HepG2 (cell line): ENCODE data around the gene C14orf180. TPM values are rescaled to one million over a fixed set of nuclear protein-coding genes. Genes with fewer than 3 reads are reported as not detected.

Experiments used
- ATAC-seq: fragments of 200-7000 bp; cut with Tn5 transposase; 3 replicates; pipeline ENCODE4 v1.9.1; 2020; ENCODE audit warnings: mild to moderate bottlenecking, moderate library complexity
- BruUV-seq: library from RNA; stranded (reverse); fragments of 400-500 nt; replicated peaks from 2 replicates; lab custom pipeline; 2021; lab: Mats Ljungman, UMichigan
- CTCF ChIA-PET: fragments of 300-600 bp; formaldehyde crosslinking; extraction: SDS; loops from one replicate; lab custom pipeline; 2021; ENCODE audit warnings: low total read pairs, inconsistent platforms, low intra/inter-chr PET ratio; lab: Yijun Ruan, JAX
- POLR2A ChIA-PET: fragments of 350-600 bp; sonication (Branson Sonifier 250); formaldehyde crosslinking; loops from one replicate; lab custom pipeline; 2020; ENCODE audit warnings: antibody characterized with exemption, inconsistent platforms; lab: Yijun Ruan, JAX
- DNase-seq: peaks from one replicate; pipeline ENCODE4 v3.0.0-alpha.2; 2015; ENCODE audit warnings: low spot score
- FAIRE-seq: peaks from 3 replicates; lab custom pipeline; 2011; peaks lifted over from hg19 to GRCh38; lab: Jason Lieb, UNC
- H2AFZ ChIP-seq: one replicate; pipeline ENCODE4 v1.6.1; 2011; ENCODE audit warnings: low read length, inconsistent platforms
- H3K27ac ChIP-seq: fragments of 300-600 bp; 3 replicates; pipeline ENCODE4 v1.8.0; 2011; ENCODE audit warnings: mixed run types, mild to moderate bottlenecking, mixed read lengths, low read length, inconsistent platforms; ENCODE audit not compliant: insufficient read depth; ENCODE audit errors: extremely low read length
- H3K27me3 ChIP-seq, 2 experiments: fragments of 200-600 bp in 1 of 2; 2 replicates in 1 of 2; 3 replicates in 1 of 2; pipeline versions ENCODE4 v1.6.0 to v1.8.0; 2011; ENCODE audit warnings: low read length in 2 of 2, mild to moderate bottlenecking in 2 of 2, moderate library complexity in 2 of 2, inconsistent platforms in 1 of 2; ENCODE audit not compliant: insufficient read depth in 2 of 2, control insufficient read depth in 1 of 2
- H3K36me3 ChIP-seq, 2 experiments: fragments of 200-600 bp in 1 of 2; replicated peaks in 1 of 2; 2 replicates in 1 of 2; 3 replicates in 1 of 2; pipeline versions ENCODE4 v1.5.1 to v1.8.0; 2011; ENCODE audit warnings: low read length in 2 of 2, inconsistent platforms in 1 of 2; ENCODE audit not compliant: insufficient read depth in 2 of 2, control insufficient read depth in 1 of 2
- H3K4me1 ChIP-seq: 2 replicates; pipeline ENCODE4 v1.5.1; 2012; ENCODE audit warnings: low read length, inconsistent platforms; ENCODE audit not compliant: insufficient read depth
- H3K4me2 ChIP-seq: 2 replicates; pipeline ENCODE4 v1.6.0; 2011; ENCODE audit warnings: low read depth, low read length, inconsistent platforms
- H3K4me3 ChIP-seq, 3 experiments: fragments of 200-600 bp in 1 of 3; sonication (generic), shearing (Covaris generic) in 1 of 3; replicated peaks in 1 of 3; 2 replicates each; pipeline ENCODE4 v1.5.1; 2011 to 2016; ENCODE audit warnings: low read length in 3 of 3, inconsistent platforms in 2 of 3, low read depth in 2 of 3, mild to moderate bottlenecking in 2 of 3, control low read depth in 1 of 3, mixed read lengths in 1 of 3; ENCODE audit not compliant: insufficient read depth in 1 of 3
- H3K79me2 ChIP-seq: one replicate; pipeline ENCODE4 v1.6.1; 2011; ENCODE audit warnings: low read length, inconsistent platforms; ENCODE audit not compliant: insufficient read depth
- H3K9ac ChIP-seq: 2 replicates; pipeline ENCODE4 v1.6.0; 2011; ENCODE audit warnings: mild to moderate bottlenecking, low read depth, low read length, inconsistent platforms; ENCODE audit not compliant: insufficient read depth
- H3K9me3 ChIP-seq: 2 replicates; pipeline ENCODE4 v1.5.1; 2012; ENCODE audit warnings: mild to moderate bottlenecking, low read length
- H4K20me1 ChIP-seq: 2 replicates; pipeline ENCODE4 v1.6.0; 2011; ENCODE audit warnings: inconsistent platforms, mild to moderate bottlenecking, low read length, moderate library complexity; ENCODE audit not compliant: insufficient read depth
- GATAD1 ChIP-seq: IDR thresholded peaks from 2 replicates; pipeline ENCODE4 v1.6.1; 2016; ENCODE audit warnings: missing genetic modification reagents, missing compliant biosample characterization
- HCFC1 ChIP-seq: fragments of 150-350 bp; IDR thresholded peaks from 2 replicates; pipeline ENCODE4 v1.6.1; 2014; ENCODE audit warnings: low read depth, low read length
- RBM22 ChIP-seq: fragments of 200-400 bp; formaldehyde crosslinking; optimal IDR thresholded peaks from 2 replicates; pipeline ENCODE3; 2017; ENCODE audit warnings: mild to moderate bottlenecking, low read length, moderate library complexity
- SALL2 ChIP-seq: sonication (generic); formaldehyde crosslinking; IDR thresholded peaks from 2 replicates; pipeline ENCODE4 v1.8.1; 2023; ENCODE audit warnings: mild to moderate bottlenecking, missing genetic modification reagents, inconsistent platforms
- SIX1 ChIP-seq: sonication (generic); formaldehyde crosslinking; IDR thresholded peaks from 2 replicates; pipeline ENCODE4 v1.4.0; 2020; ENCODE audit warnings: missing genetic modification reagents, borderline replicate concordance
- ZFP37 ChIP-seq: sonication (generic); formaldehyde crosslinking; IDR thresholded peaks from 2 replicates; pipeline ENCODE4 v1.4.0; 2020; ENCODE audit warnings: missing genetic modification reagents, borderline replicate concordance
- ZNF260 ChIP-seq: sonication (generic); formaldehyde crosslinking; IDR thresholded peaks from 2 replicates; pipeline ENCODE4 v1.4.0; 2020; ENCODE audit warnings: missing genetic modification reagents, low read depth, mild to moderate bottlenecking, borderline replicate concordance
- ZNF30 ChIP-seq: sonication (generic); formaldehyde crosslinking; IDR thresholded peaks from 2 replicates; pipeline ENCODE4 v1.5.0; 2020; ENCODE audit warnings: mild to moderate bottlenecking, missing genetic modification reagents
- ZNF670 ChIP-seq: sonication (generic); formaldehyde crosslinking; IDR thresholded peaks from 2 replicates; pipeline ENCODE4 v1.8.0; 2022; ENCODE audit warnings: mild to moderate bottlenecking, missing genetic modification reagents, borderline replicate concordance
- WGBS: methylation state at CpG from one replicate; pipeline ENCODE4 v1.1.6; 2017; ENCODE audit warnings: low lambda C conversion rate; 5-methylcytosine and 5-hydroxymethylcytosine counted together
- in situ Hi-C: cut with HindIII; loops from 2 replicates; pipeline ENCODE4 v1.10.0; 2017; ENCODE audit warnings: low pct_unique_long_range_greater_than_20kb; ENCODE audit not compliant: extremely low pct_ligation_motif_present
- intact Hi-C: fragments of 100-400 bp; cut with micrococcal nuclease; formaldehyde crosslinking; loops from one replicate; pipeline ENCODE4 v1.10.0; 2022; ENCODE audit not compliant: unreplicated experiment
- polyA plus RNA-seq, 8 experiments: library from polyadenylated mRNA; depleted of rRNA in 3 of 8; stranded (reverse) in 7 of 8; unstranded in 1 of 8; fragments of >200 nt; fragmentation: Illumina TruSeq in 4 of 8; extraction: Trizol in 4 of 8; gene quantifications; 2 replicates each; pipeline versions ENCODE4 v1.2.1 to v1.2.3, GENCODE V29; 2011 to 2016; ENCODE audit warnings: low read depth in 4 of 8, missing spikeins in 1 of 8, mixed read lengths in 1 of 8; ENCODE audit not compliant: insufficient read depth in 1 of 8
- total RNA-seq, 5 experiments: library from RNA; depleted of rRNA; stranded (reverse); fragments of >200 nt; fragmentation: Illumina TruSeq; extraction: Trizol; gene quantifications; 2 replicates each; pipeline ENCODE4 v1.2.3, GENCODE V29; 2016; ENCODE audit warnings: low read depth in 1 of 5
- TF ChIP-seq, protein P1 (sequence below): sonication (generic); IDR thresholded peaks from 2 replicates; pipeline ENCODE4 v1.6.1; 2016; ENCODE audit warnings: low read depth, borderline replicate concordance
- TF ChIP-seq, protein P2 (sequence below): sonication (generic); formaldehyde crosslinking; IDR thresholded peaks from 2 replicates; pipeline ENCODE4 v1.8.1; 2023; ENCODE audit warnings: missing genetic modification reagents, inconsistent platforms, borderline replicate concordance
- TF ChIP-seq, protein P3 (sequence below): sonication (generic); formaldehyde crosslinking; IDR thresholded peaks from 2 replicates; pipeline ENCODE4 v1.4.0; 2020; ENCODE audit warnings: missing genetic modification reagents; ENCODE audit errors: not compliant biosample characterization
- TF ChIP-seq, protein P4 (sequence below): sonication (generic); formaldehyde crosslinking; IDR thresholded peaks from 2 replicates; pipeline ENCODE4 v1.4.0; 2020; ENCODE audit warnings: mild to moderate bottlenecking, missing genetic modification reagents
- TF ChIP-seq, protein P5 (sequence below): sonication (generic); formaldehyde crosslinking; IDR thresholded peaks from 2 replicates; pipeline ENCODE4 v1.5.0; 2020; ENCODE audit warnings: missing genetic modification reagents
- TF ChIP-seq, protein P6 (sequence below): fragments of 450-650 bp; IDR thresholded peaks from 2 replicates; pipeline ENCODE4 v1.6.1; 2017
- TF ChIP-seq, protein P7 (sequence below): sonication (generic); formaldehyde crosslinking; IDR thresholded peaks from 2 replicates; pipeline ENCODE4 v1.4.0; 2020; ENCODE audit warnings: missing genetic modification reagents

Gene C14orf180
- total and polyA plus RNA-seq, 2 of the 13 experiments (the other 11 are each of a cell fraction or from before 2014, with no cell fraction given) = not detected

DNA sequence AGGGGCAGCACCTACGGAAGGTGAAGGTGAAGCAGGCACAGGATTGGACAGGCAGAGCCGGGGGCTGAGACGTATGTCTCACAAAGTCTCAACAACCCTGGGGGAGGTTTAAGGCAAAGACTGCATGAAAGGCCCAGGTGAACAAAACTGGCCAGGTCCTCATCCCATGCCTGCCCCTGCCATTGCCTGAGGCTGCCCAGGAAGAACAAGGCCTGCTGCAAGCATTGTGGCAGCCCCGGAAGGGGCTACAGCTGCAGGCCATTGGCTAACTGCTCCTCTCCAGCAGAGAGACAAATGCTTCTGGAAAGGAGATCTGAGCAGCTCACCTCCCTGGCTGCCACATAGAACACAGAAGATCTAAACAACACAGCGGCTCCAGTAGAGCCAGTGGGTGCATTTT lies 45.4 kb downstream of the C14orf180 start:
- Histone ChIP-seq H3K27ac (no peak overlapping the region), H4K20me1 (no peaks in the 10 kb centered on the region), H3K9ac (no peak overlapping the region), H3K4me2 (no peak overlapping the region), H3K4me3 (no peak overlapping the region), H3K9me3 (peaks cover 10% of the 10 kb centered on the region; the same call in 1 of the 2 replicates), H3K36me3 (no peaks in the 10 kb centered on the region), H3K27me3 (peaks cover 4 to 45% of the 10 kb centered on the region in 2 experiments; a peak in 4 of 5 replicates), H2AFZ (no peak overlapping the region), H3K79me2 (no peaks in the 10 kb centered on the region), H3K4me1 (no peaks in the 10 kb centered on the region)
- DNase-seq (no peak), ATAC-seq (no peak), FAIRE-seq (no peak)
- in situ Hi-C loops (no loop called here), intact Hi-C loops (no loop called here)
- no TSS peak for BruUV-seq
- CTCF ChIA-PET = no interaction called here
- 10% methylated on average over 2 of the region's 5 CpGs for WGBS
- POLR2A ChIA-PET = no interaction called here
- TF ChIP-seq, protein P1, sequence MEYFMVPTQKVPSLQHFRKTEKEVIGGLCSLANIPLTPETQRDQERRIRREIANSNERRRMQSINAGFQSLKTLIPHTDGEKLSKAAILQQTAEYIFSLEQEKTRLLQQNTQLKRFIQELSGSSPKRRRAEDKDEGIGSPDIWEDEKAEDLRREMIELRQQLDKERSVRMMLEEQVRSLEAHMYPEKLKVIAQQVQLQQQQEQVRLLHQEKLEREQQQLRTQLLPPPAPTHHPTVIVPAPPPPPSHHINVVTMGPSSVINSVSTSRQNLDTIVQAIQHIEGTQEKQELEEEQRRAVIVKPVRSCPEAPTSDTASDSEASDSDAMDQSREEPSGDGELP = no peak
- TF ChIP-seq, protein P2, sequence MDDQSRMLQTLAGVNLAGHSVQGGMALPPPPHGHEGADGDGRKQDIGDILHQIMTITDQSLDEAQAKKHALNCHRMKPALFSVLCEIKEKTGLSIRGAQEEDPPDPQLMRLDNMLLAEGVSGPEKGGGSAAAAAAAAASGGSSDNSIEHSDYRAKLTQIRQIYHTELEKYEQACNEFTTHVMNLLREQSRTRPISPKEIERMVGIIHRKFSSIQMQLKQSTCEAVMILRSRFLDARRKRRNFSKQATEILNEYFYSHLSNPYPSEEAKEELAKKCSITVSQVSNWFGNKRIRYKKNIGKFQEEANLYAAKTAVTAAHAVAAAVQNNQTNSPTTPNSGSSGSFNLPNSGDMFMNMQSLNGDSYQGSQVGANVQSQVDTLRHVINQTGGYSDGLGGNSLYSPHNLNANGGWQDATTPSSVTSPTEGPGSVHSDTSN (CRISPR knock-in tag) = no peak
- TF ChIP-seq, protein P3, sequence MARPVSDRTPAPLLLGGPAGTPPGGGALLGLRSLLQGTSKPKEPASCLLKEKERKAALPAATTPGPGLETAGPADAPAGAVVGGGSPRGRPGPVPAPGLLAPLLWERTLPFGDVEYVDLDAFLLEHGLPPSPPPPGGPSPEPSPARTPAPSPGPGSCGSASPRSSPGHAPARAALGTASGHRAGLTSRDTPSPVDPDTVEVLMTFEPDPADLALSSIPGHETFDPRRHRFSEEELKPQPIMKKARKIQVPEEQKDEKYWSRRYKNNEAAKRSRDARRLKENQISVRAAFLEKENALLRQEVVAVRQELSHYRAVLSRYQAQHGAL (CRISPR knock-in tag) = no peak
- no peak for TF ChIP-seq GATAD1
- no peak for TF ChIP-seq HCFC1
- TF ChIP-seq, protein P4, sequence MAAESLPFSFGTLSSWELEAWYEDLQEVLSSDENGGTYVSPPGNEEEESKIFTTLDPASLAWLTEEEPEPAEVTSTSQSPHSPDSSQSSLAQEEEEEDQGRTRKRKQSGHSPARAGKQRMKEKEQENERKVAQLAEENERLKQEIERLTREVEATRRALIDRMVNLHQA (CRISPR knock-in tag) = no peak
- TF ChIP-seq, protein P5, sequence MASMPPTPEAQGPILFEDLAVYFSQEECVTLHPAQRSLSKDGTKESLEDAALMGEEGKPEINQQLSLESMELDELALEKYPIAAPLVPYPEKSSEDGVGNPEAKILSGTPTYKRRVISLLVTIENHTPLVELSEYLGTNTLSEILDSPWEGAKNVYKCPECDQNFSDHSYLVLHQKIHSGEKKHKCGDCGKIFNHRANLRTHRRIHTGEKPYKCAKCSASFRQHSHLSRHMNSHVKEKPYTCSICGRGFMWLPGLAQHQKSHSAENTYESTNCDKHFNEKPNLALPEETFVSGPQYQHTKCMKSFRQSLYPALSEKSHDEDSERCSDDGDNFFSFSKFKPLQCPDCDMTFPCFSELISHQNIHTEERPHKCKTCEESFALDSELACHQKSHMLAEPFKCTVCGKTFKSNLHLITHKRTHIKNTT (CRISPR knock-in tag) = no peak
- no peak for TF ChIP-seq ZNF670 (CRISPR knock-in tag)
- TF ChIP-seq, protein P6, sequence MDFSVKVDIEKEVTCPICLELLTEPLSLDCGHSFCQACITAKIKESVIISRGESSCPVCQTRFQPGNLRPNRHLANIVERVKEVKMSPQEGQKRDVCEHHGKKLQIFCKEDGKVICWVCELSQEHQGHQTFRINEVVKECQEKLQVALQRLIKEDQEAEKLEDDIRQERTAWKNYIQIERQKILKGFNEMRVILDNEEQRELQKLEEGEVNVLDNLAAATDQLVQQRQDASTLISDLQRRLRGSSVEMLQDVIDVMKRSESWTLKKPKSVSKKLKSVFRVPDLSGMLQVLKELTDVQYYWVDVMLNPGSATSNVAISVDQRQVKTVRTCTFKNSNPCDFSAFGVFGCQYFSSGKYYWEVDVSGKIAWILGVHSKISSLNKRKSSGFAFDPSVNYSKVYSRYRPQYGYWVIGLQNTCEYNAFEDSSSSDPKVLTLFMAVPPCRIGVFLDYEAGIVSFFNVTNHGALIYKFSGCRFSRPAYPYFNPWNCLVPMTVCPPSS = no peak
- no peak for TF ChIP-seq SIX1 (CRISPR knock-in tag)
- no peak for TF ChIP-seq ZNF260 (CRISPR knock-in tag)
- TF ChIP-seq RBM22 = no peak
- no peak for TF ChIP-seq ZFP37
- TF ChIP-seq, protein P7, sequence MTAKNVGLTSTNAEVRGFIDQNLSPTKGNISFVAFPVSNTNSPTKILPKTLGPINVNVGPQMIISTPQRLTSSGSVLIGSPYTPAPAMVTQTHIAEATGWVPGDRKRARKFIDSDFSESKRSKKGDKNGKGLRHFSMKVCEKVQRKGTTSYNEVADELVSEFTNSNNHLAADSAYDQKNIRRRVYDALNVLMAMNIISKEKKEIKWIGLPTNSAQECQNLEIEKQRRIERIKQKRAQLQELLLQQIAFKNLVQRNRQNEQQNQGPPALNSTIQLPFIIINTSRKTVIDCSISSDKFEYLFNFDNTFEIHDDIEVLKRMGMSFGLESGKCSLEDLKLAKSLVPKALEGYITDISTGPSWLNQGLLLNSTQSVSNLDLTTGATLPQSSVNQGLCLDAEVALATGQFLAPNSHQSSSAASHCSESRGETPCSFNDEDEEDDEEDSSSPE (CRISPR knock-in tag) = no peak
- no peak for TF ChIP-seq SALL2 (CRISPR knock-in tag)
- TF ChIP-seq ZNF30 (CRISPR knock-in tag) = no peak
